ENCODE measurements around the gene EIF4G3. TPM values are rescaled to one million over a fixed set of nuclear protein-coding genes. Genes with fewer than 3 reads are reported as not detected.

Gene EIF4G3
- total and polyA plus RNA-seq, 10 donors = 14.3 to 97.3 (median 64.1) TPM

DNA sequence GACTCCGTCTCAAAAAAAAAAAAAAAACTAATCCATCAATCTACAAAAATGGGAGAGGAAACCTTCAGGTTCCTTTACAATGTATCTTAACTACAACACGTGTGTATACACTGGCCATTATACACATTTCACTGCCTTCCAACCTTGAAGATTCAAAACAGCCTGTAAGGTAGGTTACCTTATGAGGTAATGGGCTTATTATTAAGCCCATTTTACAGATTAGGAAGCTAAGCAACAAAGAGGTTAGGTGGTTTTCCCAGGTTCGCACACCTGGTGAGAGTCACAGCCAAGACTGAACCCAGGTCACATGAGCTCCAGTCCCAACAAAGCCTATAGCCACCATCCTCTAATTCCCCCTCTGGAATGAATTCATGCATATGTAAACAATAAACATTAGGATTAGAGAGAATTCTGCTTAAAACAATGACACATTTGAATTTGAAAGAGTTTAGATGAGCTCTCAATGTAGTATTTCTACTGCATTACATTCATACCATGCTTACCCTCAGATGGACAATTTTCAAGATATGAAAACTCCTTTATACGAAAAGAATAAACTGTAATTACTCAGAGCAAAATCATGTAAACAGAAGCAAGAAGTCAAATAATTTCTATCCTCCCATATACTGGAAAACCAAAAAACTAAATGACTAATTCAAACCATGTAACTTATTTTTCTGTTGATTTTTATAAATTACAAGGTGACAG, 54.8 kb downstream of the EIF4G3 start:
- 86 to 96% (median 93%) methylated on average over 4 of the region's 4 CpGs for WGBS, 5 donors
- no peaks in the 10 kb centered on the region for H3K9me3 ChIP-seq
- TF ChIP-seq, protein P1, sequence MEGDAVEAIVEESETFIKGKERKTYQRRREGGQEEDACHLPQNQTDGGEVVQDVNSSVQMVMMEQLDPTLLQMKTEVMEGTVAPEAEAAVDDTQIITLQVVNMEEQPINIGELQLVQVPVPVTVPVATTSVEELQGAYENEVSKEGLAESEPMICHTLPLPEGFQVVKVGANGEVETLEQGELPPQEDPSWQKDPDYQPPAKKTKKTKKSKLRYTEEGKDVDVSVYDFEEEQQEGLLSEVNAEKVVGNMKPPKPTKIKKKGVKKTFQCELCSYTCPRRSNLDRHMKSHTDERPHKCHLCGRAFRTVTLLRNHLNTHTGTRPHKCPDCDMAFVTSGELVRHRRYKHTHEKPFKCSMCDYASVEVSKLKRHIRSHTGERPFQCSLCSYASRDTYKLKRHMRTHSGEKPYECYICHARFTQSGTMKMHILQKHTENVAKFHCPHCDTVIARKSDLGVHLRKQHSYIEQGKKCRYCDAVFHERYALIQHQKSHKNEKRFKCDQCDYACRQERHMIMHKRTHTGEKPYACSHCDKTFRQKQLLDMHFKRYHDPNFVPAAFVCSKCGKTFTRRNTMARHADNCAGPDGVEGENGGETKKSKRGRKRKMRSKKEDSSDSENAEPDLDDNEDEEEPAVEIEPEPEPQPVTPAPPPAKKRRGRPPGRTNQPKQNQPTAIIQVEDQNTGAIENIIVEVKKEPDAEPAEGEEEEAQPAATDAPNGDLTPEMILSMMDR (IDR thresholded peaks at IDR 0.05 in 8 of 11, conservative IDR thresholded peaks at IDR 0.05 in 3 of 11) = no peak
- TF ChIP-seq POLR2A (IDR thresholded peaks at IDR 0.05) = no peak
- TF ChIP-seq POLR2AphosphoS5 (IDR thresholded peaks at IDR 0.05) = no peak
- H3K36me3 ChIP-seq = peaks cover 0 to 44% (median 9%) of the 10 kb centered on the region in 6 donors
- H3K4me1 ChIP-seq = peaks cover 3 to 41% (median 13%) of the 10 kb centered on the region in 6 donors
- DNase-seq = no peak
- no peak overlapping the region for H3K27ac ChIP-seq
- intact Hi-C loops (cut with DNase I; ENCODE audit: low total_unique reads) = no loop called here
- H3K4me3 ChIP-seq = no peak overlapping the region
- H3K27me3 ChIP-seq (replicated peaks in 1 of 7) = no peaks in the 10 kb centered on the region

DNA sequence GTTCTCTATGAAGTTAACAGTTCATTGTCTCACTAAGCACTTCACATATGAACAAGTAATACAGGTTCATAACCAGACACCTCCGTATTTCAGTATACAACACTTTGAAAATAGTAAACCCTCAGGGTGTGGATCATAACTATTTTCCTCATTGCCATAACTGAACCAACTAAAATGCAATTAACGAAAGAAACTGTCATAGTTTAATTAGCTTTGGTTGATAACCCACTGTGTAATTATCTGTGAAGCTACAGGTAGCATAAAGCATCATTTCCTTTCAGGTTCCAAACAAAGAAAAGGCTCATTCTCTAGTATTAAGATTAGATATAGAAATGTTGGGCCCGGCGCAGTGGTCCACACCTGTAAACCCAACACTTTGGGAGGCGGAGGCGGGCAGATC, 58.5 kb downstream of the EIF4G3 start:
- WGBS, 5 donors = 93 to 99% (median 98%) methylated on average over 6 of the region's 6 CpGs
- H3K36me3 ChIP-seq = peaks cover 0 to 30% (median 0%) of the 10 kb centered on the region in 6 donors
- peaks cover 0 to 36% (median 10%) of the 10 kb centered on the region in 6 donors for H3K4me1 ChIP-seq
- intact Hi-C loops (cut with DNase I; ENCODE audit: low total_unique reads) = no loop called here
- no peak overlapping the region for H3K27ac ChIP-seq
- no peak for TF ChIP-seq POLR2AphosphoS5 (IDR thresholded peaks at IDR 0.05)
- TF ChIP-seq, protein P1 (IDR thresholded peaks at IDR 0.05 in 8 of 11, conservative IDR thresholded peaks at IDR 0.05 in 3 of 11) = no peak
- no peak for TF ChIP-seq POLR2A (IDR thresholded peaks at IDR 0.05)
- H3K4me3 ChIP-seq = no peak overlapping the region
- DNase-seq = no peak
- no peaks in the 10 kb centered on the region for H3K9me3 ChIP-seq
- H3K27me3 ChIP-seq (replicated peaks in 1 of 7) = no peaks in the 10 kb centered on the region

DNA sequence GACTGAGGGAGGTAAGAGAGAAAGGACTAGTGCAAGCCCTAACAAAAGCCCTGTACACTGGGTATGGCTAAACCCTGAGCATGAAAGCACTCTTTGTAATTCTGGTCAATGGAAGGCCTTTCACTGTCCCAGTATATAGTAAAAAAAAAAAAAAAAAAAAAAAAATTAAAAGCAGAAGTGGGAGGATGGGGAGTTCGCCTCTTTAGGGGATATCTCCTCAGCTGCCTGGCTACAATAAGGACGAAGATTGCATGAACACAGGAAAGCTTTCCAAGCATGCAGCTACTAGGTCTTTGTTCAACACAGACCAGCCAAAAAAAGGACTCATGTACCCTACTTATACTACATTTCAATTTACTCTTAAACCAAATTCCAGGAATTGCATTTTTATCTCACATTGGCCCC, 59.1 kb downstream of the EIF4G3 start:
- 31 to 53% (median 46%) methylated on average over 2 of the region's 2 CpGs for WGBS, 5 donors
- Histone ChIP-seq H3K9me3 (no peaks in the 10 kb centered on the region), H3K27me3 (replicated peaks in 1 of 7) (no peaks in the 10 kb centered on the region), H3K27ac (no peak overlapping the region), H3K36me3 (peaks cover 0 to 25% (median 0%) of the 10 kb centered on the region in 6 donors), H3K4me1 (peaks cover 0 to 32% (median 10%) of the 10 kb centered on the region in 6 donors), H3K4me3 (no peak overlapping the region)
- intact Hi-C loops (cut with DNase I; ENCODE audit: low total_unique reads) = no loop called here
- DNase-seq = no peak
- TF ChIP-seq POLR2AphosphoS5 (IDR thresholded peaks at IDR 0.05) = no peak
- no peak for TF ChIP-seq POLR2A (IDR thresholded peaks at IDR 0.05)
- TF ChIP-seq, protein P1 (IDR thresholded peaks at IDR 0.05 in 8 of 11, conservative IDR thresholded peaks at IDR 0.05 in 3 of 11) = no peak

DNA sequence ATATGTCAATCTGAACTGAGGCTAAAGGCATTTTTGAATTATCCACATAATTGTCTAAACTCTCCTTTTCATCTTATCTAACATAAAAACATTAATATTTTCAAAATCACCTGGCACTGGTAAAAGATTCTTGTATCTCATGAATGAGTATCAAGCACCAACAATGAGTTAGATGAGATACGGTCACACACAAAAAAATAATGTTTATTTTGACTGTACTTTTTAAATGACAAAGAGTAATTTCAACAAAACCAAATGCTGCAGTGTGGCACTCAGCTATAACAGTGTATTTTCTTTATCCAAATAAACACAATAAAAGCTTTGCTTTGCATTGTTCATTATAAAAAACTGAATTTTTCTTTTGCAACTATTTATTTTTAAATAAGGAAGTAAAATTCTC, 59.5 kb downstream of the EIF4G3 start:
- no peak for DNase-seq
- Histone ChIP-seq H3K4me1 (peaks cover 0 to 32% (median 10%) of the 10 kb centered on the region in 6 donors), H3K27me3 (replicated peaks in 1 of 7) (no peaks in the 10 kb centered on the region), H3K36me3 (peaks cover 0 to 21% (median 0%) of the 10 kb centered on the region in 6 donors), H3K27ac (no peak overlapping the region), H3K9me3 (no peaks in the 10 kb centered on the region), H3K4me3 (no peak overlapping the region)
- 89 to 98% (median 92%) methylated on average over 1 of the region's 1 CpG for WGBS, 5 donors
- intact Hi-C loops (cut with DNase I; ENCODE audit: low total_unique reads) = no loop called here
- TF ChIP-seq POLR2A (IDR thresholded peaks at IDR 0.05) = no peak
- TF ChIP-seq, protein P1 (IDR thresholded peaks at IDR 0.05 in 8 of 11, conservative IDR thresholded peaks at IDR 0.05 in 3 of 11) = no peak
- no peak for TF ChIP-seq POLR2AphosphoS5 (IDR thresholded peaks at IDR 0.05)

Measured in spleen (tissue), 11 donors.